CD14-positive monocyte (primary cell): ENCODE data around the gene ZSCAN5B. TPM values are rescaled to one million over a fixed set of nuclear protein-coding genes. Genes with fewer than 3 reads are reported as not detected.

Experiments used
- DNase-seq, 3 donors: peaks; one replicate each; pipeline ENCODE4 v3.0.0-alpha.2; 2011 to 2022
- H2AFZ ChIP-seq: 2 replicates; pipeline ENCODE4 v1.6.0; 2012; ENCODE audit warnings: mild to moderate bottlenecking, low read depth, low read length, inconsistent platforms; ENCODE audit not compliant: insufficient read depth, poor library complexity, severe bottlenecking
- H3K27ac ChIP-seq, 2 donors: 1 replicate in 1 of 2; 2 replicates in 1 of 2; pipeline ENCODE4 v1.5.1; 2012 to 2013; ENCODE audit warnings: low read length in 2 of 2, control low read depth in 1 of 2, inconsistent platforms in 1 of 2, low read depth in 1 of 2, mild to moderate bottlenecking in 1 of 2
- H3K27me3 ChIP-seq, 2 donors: one replicate each; pipeline versions ENCODE4 v1.6.0 to v1.6.1; 2011 to 2013; ENCODE audit warnings: low read length in 2 of 2; ENCODE audit not compliant: control insufficient read depth in 2 of 2, insufficient read depth in 2 of 2
- H3K36me3 ChIP-seq, 2 donors: replicated peaks in 1 of 2; 1 replicate in 1 of 2; 2 replicates in 1 of 2; pipeline versions ENCODE4 v1.5.1 to v1.6.1; 2012 to 2013; ENCODE audit warnings: low read length in 2 of 2, control low read depth in 1 of 2, inconsistent platforms in 1 of 2, mild to moderate bottlenecking in 1 of 2; ENCODE audit not compliant: insufficient read depth in 2 of 2, control insufficient read depth in 1 of 2
- H3K4me1 ChIP-seq, 2 donors: 1 replicate in 1 of 2; 2 replicates in 1 of 2; pipeline versions ENCODE4 v1.5.1 to v1.6.1; 2012 to 2013; ENCODE audit warnings: low read length in 2 of 2, control low read depth in 1 of 2, inconsistent platforms in 1 of 2, mild to moderate bottlenecking in 1 of 2, moderate library complexity in 1 of 2; ENCODE audit not compliant: insufficient read depth in 2 of 2, control insufficient read depth in 1 of 2
- H3K4me2 ChIP-seq: replicated peaks from 2 replicates; pipeline ENCODE3; 2012; ENCODE audit warnings: low read length, moderate library complexity, mild to moderate bottlenecking; ENCODE audit not compliant: poor library complexity, severe bottlenecking; ENCODE audit errors: extremely low read depth
- H3K4me3 ChIP-seq, 3 experiments: fragments of 200-600 bp in 1 of 3; sonication (generic) in 1 of 3; replicated peaks in 1 of 3; 1 replicate in 2 of 3; 2 replicates in 1 of 3; pipeline ENCODE4 v1.5.1; 2011 to 2013; ENCODE audit warnings: low read length in 3 of 3, mild to moderate bottlenecking in 3 of 3, control low read depth in 2 of 3, low read depth in 2 of 3, inconsistent platforms in 1 of 3, moderate library complexity in 1 of 3
- H3K79me2 ChIP-seq: 2 replicates; pipeline ENCODE4 v1.6.0; 2012; ENCODE audit warnings: mild to moderate bottlenecking, control low read depth, inconsistent platforms, low read length, moderate library complexity; ENCODE audit not compliant: insufficient read depth
- H3K9ac ChIP-seq: 2 replicates; pipeline ENCODE4 v1.6.0; 2017; ENCODE audit warnings: low read length, mild to moderate bottlenecking; ENCODE audit not compliant: insufficient read depth, poor library complexity, severe bottlenecking
- H3K9me3 ChIP-seq, 2 donors: replicated peaks in 1 of 2; 1 replicate in 1 of 2; 2 replicates in 1 of 2; pipeline versions ENCODE4 v1.5.1 to v1.6.1; 2012 to 2013; ENCODE audit warnings: low read length in 2 of 2, control low read depth in 1 of 2; ENCODE audit not compliant: control insufficient read depth in 1 of 2, insufficient read depth in 1 of 2
- H4K20me1 ChIP-seq: 2 replicates; pipeline ENCODE4 v1.6.0; 2012; ENCODE audit warnings: mild to moderate bottlenecking, low read length, control low read depth, moderate library complexity; ENCODE audit not compliant: insufficient read depth
- H3K27ac Mint-ChIP-seq, 7 donors: one replicate each; pipeline ENCODE4 v1.8.0; 2020; ENCODE audit warnings: mild to moderate bottlenecking in 7 of 7, mixed read lengths in 7 of 7, moderate library complexity in 6 of 7, inconsistent platforms in 2 of 7
- H3K27me3 Mint-ChIP-seq, 3 donors: one replicate each; pipeline ENCODE4 v1.8.0; 2021 to 2022; ENCODE audit warnings: low read depth in 3 of 3, mild to moderate bottlenecking in 3 of 3, mixed read lengths in 3 of 3, moderate library complexity in 3 of 3, inconsistent platforms in 1 of 3
- H3K36me3 Mint-ChIP-seq, 2 donors: one replicate each; pipeline ENCODE4 v1.8.0; 2020; ENCODE audit warnings: mixed read lengths in 2 of 2, inconsistent platforms in 1 of 2, mild to moderate bottlenecking in 1 of 2
- H3K4me1 Mint-ChIP-seq: one replicate; pipeline ENCODE4 v1.8.0; 2020; ENCODE audit warnings: mild to moderate bottlenecking, mixed read lengths
- H3K4me3 Mint-ChIP-seq, 2 donors: one replicate each; pipeline ENCODE4 v1.8.0; 2020; ENCODE audit warnings: mild to moderate bottlenecking in 2 of 2, mixed read lengths in 2 of 2, moderate library complexity in 1 of 2
- H3K9me3 Mint-ChIP-seq, 7 donors: one replicate each; pipeline ENCODE4 v1.8.0; 2020 to 2022; ENCODE audit warnings: mixed read lengths in 7 of 7, mild to moderate bottlenecking in 6 of 7, moderate library complexity in 6 of 7, inconsistent platforms in 2 of 7
- CTCF ChIP-seq: fragments of 200-600 bp; IDR thresholded peaks from one replicate; pipeline ENCODE4 v1.8.0; 2022; ENCODE audit warnings: antibody characterized with exemption, mild to moderate bottlenecking
- WGBS: methylation state at CpG from one replicate; pipeline ENCODE4 v1.1.5; 2013; ENCODE audit warnings: missing lambda C conversion rate; ENCODE audit not compliant: insufficient coverage; 5-methylcytosine and 5-hydroxymethylcytosine counted together
- intact Hi-C, 2 donors: fragments of 100-400 bp; cut with micrococcal nuclease; formaldehyde crosslinking; loops; one replicate each; pipeline versions ENCODE4 v1.15.0 to v1.15.1; 2023
- polyA plus RNA-seq, 3 donors: library from polyadenylated mRNA; depleted of rRNA in 1 of 3; unstranded in 2 of 3; stranded (reverse) in 1 of 3; fragments of 300-500 nt in 2 of 3; fragments of >200 nt in 1 of 3; fragmentation: Illumina TruSeq in 2 of 3; gene quantifications; 1 replicate in 2 of 3; 2 replicates in 1 of 3; pipeline ENCODE4 v1.2.3, GENCODE V29; 2012 to 2021

ZSCAN5B gene
- polyA plus RNA-seq, 3 donors: not detected

- WGBS: 94% methylated on average over 31 of the region's 31 CpGs
- Histone ChIP-seq H3K9ac (no peak overlapping the region), H3K4me3 (no peak overlapping the region), H3K9me3 (no peaks in the 10 kb centered on the region), H3K79me2 (peaks cover 2% of the 10 kb centered on the region), H3K27ac (no peak overlapping the region), H3K4me2 (no peak overlapping the region), H4K20me1 (no peaks in the 10 kb centered on the region), H3K36me3 (peaks cover 4 to 10% of the 10 kb centered on the region in 2 donors), H3K4me1 (peaks cover 1% of the 10 kb centered on the region in 2 donors), H3K27me3 (no peaks in the 10 kb centered on the region), H2AFZ (no peak overlapping the region)
- H3K9me3 Mint-ChIP-seq: peaks cover 0 to 3% (median 2%) of the 10 kb centered on the region in 7 donors
- peaks cover 0 to 2% (median 0%) of the 10 kb centered on the region in 3 donors for H3K27me3 Mint-ChIP-seq
- H3K4me1 Mint-ChIP-seq: peaks cover 9% of the 10 kb centered on the region
- H3K36me3 Mint-ChIP-seq: peaks cover 13 to 34% of the 10 kb centered on the region in 2 donors
- DNase-seq: no peak
- H3K27ac Mint-ChIP-seq: no peak overlapping the region
- no peak for TF ChIP-seq CTCF
- H3K4me3 Mint-ChIP-seq: no peak overlapping the region
- intact Hi-C loops: no loop called here
Measured at GRCh38 chr19:56146904-56147303, 50.7 kb downstream of the ZSCAN5B start.

- Histone ChIP-seq H3K4me3 (no peak overlapping the region), H3K79me2 (peaks cover 2% of the 10 kb centered on the region), H3K9me3 (no peaks in the 10 kb centered on the region), H4K20me1 (no peaks in the 10 kb centered on the region), H2AFZ (no peak overlapping the region), H3K27ac (no peak overlapping the region), H3K36me3 (peaks cover 4 to 10% of the 10 kb centered on the region in 2 donors), H3K4me2 (no peak overlapping the region), H3K4me1 (peaks cover 5% of the 10 kb centered on the region in 2 donors), H3K9ac (no peak overlapping the region), H3K27me3 (no peaks in the 10 kb centered on the region)
- Mint-ChIP-seq H3K36me3 (peaks cover 13 to 34% of the 10 kb centered on the region in 2 donors), H3K9me3 (peaks cover 0 to 3% (median 2%) of the 10 kb centered on the region in 7 donors), H3K4me1 (peaks cover 16% of the 10 kb centered on the region), H3K27ac (no peak overlapping the region), H3K27me3 (peaks cover 0 to 2% (median 0%) of the 10 kb centered on the region in 3 donors), H3K4me3 (no peak overlapping the region)
- TF ChIP-seq CTCF: no peak
- intact Hi-C loops: no loop called here
- no peak for DNase-seq
- 100% methylated on average over 9 of the region's 10 CpGs for WGBS
Measured at GRCh38 chr19:56145698-56146097, 51.9 kb downstream of the ZSCAN5B start.
